HT-29 (cell line): ENCODE measurements around the gene FBLN7. TPM values are rescaled to one million over a fixed set of nuclear protein-coding genes. Genes with fewer than 3 reads are reported as not detected.

ENCODE experiments used
- DNase-seq: peaks from one replicate; pipeline ENCODE4 v3.0.0-alpha.2; 2015; ENCODE audit warnings: low spot score
- total RNA-seq: library from RNA; depleted of rRNA; stranded (reverse); fragments of >200 nt; shearing (Covaris generic); gene quantifications from 2 replicates; pipeline ENCODE4 v1.2.3, GENCODE V29; 2014

The FBLN7 gene
- total RNA-seq, 1 experiment from 2014 or later, result 0.05 TPM

DNA sequence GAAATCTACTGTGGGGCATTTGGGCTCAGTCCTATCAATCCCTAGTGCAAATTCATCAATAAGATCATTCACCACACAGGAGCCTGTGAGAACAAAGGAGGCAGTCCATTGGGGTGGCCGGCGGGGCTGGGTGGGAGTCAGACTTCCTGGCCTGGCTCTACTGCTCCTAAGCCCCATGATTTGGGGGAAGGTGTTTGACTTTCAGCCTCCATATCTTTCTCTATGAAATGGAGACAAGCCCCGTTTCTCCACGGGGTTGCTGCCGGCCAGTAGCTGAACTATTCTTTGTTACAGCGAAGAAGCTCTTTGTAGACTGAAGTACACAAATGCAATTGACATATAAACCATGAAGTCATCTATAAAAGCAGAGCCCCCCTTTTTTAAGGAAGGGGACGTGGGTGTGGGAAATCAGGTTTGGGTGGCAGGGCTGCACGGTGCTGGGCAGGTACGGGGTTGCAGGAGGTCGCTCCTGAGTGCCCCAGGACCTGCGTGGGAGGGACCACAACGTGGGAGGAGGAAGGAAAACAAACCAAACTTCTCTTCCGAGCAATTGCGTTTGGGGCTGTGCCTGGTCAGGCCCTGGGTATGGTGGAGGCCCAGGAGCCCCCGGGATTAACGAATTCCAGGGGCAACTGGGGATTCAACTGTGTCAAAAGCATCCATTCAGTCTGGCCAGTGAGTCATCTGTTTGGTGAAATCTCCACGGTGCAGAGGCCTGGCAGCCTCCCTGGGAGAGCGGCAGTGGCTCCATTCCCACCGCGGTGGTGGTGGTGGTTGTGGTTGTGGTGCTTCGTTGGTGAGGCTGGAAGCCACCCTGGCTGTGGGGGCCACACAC is 18.2 kb downstream of the FBLN7 start:
- no peak for DNase-seq

DNA sequence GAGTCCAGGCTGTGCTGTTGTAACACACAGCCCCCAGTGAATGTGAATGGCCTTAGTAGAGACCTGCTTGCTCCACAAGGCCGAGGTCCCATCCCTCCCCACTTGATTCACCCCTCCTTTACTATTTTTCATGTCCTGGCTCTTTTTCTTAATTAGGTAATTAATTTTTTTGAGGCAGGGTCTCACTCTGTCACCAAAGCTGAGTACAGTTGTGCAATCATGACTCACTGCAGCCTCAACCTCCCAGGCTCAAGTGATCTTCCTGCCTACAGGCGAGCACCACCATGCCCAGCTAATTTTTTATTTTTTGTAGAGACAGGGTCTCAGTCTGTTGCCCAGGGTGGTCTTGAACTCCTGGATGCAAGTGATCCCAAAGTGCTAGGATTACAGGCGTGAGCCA is 19.3 kb downstream of the FBLN7 start:
- DNase-seq, result no peak

DNA sequence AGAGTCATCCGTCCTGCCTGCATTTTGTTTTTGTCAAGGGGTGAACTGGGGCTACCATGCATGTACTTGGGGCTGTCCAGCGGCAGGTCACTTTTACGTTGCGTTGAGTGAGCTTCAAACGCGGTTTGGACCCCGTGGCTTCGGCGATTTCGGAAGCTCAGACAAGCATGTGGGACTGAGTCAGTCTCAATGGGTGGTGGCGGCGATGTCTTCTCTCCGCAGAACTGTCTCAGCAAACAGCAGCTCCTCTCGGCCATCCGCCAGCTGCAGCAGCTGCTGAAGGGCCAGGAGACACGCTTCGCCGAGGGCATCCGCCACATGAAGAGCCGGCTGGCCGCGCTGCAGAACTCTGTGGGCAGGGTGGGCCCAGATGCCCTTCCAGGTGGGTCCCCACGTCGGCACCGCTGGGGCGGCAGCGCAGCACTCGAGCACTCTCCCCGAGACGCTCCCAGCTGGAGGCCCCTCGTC is 21.3 kb downstream of the FBLN7 start:
- no peak for DNase-seq

DNA sequence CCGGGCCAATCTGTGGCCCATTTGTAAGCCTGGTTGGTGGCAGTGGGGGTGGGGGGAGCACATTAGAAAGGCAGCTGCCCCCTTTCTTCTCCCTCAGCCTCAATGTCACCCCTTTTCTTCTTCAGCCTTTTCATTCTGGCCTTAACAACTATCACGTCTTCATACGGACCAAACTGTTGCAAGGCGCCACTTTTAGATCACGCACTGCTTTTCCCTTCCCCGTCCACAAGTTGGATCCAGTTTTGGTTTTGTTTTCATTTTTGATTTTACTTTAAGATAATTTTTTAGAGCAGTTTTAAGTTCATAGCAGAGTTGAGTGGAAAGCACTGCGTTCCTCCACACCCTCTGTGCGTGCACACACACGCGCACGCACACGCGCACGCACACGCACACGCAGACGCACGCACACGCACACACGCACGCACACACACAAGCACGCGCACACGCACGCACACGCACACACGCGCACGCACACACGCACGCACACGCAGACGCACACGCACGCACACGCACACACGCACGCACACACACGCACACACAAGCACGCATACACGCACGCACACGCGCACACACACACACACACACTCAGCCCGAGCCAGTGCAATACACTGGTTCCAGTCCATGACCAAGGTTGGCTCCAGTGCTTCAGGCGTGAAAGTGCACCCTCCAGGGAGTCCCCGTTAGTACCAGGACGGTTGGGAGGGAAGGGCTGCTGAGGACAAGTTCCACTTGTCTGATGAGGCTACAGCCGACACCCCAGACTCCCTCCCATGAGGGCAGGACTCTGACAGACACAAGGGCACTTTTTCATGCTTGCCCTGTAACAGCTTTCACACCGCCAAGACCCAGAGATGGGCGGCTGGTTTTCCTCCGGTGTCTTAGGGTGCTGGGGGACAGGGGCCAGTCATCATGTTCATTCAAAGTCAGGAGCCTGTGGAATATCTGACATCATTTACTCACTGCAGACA is 22.4 kb downstream of the FBLN7 start:
- DNase-seq, result no peak

DNA sequence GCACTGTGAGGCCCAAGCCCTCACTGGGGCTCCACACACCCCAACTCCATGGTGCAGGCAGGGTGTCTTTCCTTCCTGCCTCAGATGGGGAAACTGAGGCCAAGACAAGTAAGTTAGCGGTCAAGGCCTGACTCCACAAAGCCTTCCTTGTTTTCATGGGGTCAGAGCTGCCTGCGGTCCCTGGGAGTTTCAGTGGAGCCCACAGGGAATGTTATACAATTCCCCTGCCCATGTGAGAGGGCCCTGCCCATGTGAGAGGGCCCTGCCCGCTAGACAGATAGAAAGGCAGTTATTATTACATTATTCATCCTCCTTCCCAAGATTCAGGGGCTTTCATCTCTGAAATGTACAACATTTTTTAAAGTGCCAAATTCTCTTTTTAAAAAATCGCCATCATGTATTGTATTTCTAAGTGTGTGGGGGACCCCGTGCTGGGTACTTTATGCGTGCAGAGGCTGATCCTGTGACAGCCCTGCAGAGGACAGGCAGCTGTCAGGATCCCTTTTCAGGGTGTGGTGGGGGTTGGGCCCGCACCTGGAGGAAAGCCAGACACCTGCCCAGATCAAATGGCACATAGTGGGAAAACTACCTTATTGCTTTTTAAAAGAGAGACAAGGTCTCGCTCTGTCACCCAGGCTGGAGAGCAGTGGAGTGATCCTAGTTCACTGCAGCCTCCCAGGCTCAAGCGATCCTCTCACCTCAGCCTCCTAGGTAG is 23.4 kb downstream of the FBLN7 start:
- no peak for DNase-seq

DNA sequence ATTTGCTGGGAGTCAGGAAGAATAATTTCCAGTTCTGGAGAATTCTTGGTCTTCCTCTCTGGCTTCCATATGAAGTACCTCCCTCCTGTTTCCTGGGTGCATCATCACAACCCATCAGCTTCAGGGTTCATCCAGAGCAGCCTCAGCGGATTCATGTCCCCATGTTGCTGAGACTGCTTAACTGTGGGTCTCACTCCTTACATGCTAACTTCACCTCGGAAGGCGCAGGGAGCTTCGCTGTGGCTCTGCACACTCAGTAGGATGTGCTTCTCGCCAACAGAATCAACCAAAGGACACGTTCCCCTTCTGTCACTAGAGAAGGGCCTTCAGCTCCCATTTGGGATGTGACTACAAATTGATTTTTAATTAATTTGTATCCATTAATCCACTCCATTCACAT is 24.2 kb downstream of the FBLN7 start:
- no peak for DNase-seq

DNA sequence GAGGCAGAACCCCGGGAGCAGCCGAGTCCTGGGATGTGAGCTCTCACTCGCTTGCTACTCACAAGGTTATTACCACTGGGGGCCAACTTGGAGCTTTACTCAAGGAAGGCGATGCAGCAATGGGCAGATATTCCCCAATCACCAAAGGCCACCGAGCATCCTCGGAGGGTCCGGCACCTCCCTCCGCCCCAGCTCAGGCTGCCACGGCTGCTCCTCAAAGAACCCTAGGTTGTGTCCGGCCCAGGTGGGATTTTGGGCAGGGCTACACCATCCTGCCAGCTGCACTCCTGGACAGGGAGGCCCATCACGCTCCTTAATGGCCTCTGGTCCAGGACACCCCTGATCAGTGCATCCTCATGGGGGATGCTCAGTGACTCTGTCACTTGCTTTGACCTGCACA is 24.8 kb downstream of the FBLN7 start:
- DNase-seq, result no peak

DNA sequence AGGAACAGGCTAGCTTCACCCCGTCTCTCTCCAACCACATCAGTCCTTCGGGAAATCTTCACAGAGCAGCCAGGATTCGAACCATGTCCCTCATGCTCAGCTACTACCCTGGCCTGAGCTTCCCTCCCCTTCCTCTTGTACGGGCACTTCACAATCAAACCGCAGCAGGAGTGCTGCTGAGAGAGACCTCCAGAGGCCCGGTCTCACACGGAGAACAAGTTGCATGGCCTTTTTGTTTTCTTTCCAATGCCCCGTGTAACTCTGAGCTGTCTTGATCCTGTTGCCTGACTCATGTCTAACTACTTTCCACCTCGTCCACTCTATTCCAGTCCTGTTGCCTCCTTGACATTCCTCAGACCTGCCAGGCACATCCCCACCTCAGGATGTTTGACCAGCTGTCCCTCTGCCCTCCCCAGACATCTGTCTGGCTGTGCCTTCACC is 25.4 kb downstream of the FBLN7 start:
- DNase-seq, result no peak

DNA sequence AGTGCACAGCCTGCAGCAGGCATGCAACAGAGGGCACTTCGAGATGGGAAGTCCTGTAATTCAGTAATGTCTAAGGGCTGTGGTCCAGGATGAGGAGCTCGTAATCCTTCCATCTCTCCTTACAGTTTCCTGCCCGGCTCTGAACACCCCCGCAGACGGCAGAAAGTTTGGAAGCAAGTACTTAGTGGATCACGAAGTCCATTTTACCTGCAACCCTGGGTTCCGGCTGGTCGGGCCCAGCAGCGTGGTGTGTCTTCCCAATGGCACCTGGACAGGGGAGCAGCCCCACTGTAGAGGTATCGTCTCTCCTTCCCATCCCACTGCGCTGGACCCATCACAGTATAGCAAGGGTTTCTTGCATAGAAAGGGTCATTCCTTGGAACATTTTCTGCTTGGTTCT is 26.7 kb downstream of the FBLN7 start:
- no peak for DNase-seq

DNA sequence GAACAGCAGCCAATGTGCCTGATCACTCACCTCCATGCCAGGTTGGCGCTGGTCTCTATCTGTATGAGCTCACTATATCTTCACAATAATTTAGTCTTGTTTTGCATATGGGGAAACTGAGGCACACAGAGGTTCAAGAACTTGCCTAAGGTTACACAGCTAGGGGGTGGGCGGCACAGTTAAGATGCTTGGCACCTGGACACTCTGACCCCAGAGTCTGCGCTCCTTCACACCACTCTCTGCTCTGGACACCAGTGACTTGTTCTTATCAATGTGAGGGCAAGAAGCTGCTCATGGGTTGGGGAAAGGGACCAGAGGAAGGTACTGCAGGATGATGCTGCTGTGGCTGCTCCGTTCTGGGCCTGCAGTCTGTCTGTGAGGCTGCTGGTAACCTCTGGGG is 27.1 kb downstream of the FBLN7 start:
- DNase-seq, result no peak

DNA sequence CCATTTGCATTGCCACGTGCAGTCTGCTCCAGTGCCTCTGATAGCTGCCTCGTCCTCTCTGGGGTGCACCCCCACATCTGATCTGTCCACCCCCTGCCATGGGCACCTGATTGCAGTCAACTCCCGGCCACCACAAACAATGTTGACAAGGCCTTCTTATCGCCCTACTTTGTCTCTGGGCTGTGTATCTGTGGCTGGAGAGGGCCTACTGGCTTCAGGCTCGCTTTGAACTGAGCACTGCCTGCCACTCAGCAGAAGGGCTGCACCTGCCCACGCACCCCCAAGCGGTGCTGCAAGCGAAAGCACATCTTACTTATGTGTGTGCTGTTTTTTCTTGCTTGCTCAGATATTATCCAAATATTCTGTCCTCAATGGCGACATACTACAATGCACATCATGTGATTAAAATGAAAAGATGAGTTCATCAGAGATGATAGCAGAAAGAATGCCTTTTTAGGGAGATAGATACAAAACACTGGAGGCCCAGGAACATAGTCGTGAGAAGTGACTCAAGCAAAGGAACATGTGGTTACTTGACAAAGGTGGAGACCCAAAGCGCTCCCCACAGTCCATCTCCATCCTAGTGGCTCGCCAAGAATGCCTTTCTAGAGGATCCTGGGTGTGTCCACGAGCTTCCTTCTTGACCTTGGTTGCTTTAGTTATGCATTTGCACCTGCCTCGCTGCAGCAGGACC is 28.8 kb downstream of the FBLN7 start:
- no peak for DNase-seq

DNA sequence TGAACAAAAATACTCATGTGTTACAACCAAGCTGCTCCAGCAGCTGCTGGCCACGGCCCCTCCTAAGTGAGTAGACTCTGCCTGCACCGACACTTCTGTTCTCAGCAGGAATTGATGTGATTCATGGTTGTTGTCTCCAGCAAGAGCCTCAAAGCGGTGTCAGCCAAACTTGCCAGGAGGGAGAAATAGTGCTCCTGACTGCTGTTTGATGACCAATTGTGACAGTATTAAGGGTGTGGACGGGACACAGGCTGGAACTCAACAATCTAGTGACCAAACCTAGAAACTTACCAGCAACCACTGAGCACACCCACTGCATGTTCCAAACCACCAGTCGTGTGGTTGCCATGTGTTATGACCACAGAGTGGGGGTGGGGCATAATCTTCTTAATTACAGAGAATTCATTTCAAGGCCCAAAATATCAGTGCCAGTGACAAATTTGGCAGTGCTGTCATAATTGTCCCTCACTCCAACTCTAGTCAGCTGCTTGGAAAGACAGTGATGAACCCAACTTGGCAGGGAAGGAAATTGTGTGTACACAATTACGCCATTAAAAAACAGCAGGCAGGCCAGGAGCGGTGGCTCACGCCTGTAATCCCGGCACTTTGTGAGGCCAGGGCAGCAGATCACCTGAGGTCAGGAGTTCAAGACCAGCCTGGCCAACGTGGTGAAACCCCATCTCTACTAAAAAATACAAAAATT is 30.4 kb downstream of the FBLN7 start:
- DNase-seq, result no peak

DNA sequence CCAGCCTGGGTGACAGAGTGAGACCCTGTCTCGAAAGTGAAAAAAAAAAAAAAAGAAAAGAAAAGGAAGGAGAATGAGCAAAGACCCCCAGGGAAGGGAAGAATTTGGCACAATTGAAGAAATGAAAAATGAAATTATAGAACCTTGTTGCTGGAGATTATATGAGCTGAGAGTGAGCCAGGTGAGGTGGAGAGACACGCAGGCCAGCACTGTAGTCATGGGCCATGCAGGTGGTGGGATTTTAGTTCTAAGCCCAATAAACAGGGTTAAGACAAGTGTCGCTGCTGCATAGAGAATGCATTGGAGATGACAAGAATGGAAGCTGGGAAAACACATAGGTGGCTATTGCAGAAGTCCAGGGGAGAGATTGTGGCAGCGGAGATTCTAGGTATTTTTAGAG is 32.3 kb downstream of the FBLN7 start:
- no peak for DNase-seq

DNA sequence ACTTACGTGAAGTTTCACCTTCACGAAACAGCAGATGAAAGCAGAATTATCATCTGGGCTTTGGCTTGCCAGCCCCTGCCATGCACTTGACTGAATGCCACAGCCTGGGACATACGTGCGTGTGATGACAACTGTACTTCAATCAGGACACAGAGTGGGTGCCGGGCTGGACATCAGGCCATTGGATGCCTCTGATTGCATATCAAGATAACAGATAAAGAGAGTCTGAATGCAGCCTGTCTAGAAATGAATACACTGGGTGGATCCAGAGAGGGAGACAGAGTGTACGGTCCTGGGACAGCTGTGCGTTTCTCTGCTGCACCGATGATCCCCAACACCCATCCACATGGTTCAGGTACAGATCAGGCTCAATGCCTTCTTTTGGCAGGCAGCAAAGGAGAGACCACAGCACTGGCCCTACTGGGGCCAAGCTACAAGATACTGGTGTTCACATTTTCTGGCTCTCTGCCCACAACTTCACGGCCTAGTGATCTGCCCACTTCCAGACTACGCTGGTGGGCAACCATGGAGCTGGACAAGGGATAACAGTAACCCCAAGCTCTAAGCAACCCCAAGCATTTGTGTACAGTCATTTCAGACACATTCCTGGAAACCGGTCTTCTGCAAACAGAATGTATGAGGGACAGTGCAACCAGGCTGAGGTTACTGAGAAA is 35.6 kb downstream of the FBLN7 start:
- DNase-seq, result no peak

DNA sequence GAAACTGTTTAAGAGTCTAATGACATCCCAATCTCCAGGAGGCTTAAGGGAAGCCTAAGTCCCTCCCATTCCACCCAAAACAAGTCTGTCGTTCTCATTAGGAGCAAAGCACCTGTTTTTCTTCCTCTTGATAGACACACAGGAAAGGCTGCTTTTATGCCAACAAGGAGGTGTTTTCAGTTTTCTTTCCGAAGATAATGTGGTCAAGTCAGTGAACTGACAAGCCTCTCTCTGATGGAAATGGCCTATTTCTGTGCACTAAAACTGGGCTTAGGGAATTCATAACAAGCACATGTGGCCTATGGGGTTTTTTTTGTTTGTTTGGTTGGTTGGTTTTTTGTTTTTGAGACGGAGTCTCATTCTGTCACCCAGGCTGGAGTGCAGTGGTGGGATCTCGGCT is 36.2 kb downstream of the FBLN7 start:
- DNase-seq, result no peak

DNA sequence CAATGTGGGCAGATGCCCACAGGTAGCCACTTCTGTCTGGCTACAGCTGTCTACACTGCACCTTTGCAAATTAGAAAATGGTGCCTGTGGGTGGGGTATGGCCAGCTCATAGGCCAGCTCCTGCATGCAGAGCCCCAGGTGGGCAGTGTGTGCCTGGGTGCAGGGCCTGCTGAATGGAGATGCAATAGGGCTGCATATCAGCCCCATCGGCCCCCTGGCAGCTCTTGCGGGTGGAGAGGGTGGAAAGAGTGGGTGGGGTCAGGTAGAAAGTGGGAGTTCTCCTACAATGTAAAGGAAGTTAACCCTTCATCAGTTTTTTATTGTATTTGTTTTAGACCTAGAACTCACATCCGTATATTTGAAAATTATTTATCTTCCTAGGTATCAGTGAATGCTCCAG is 37.1 kb downstream of the FBLN7 start:
- DNase-seq, result no peak

DNA sequence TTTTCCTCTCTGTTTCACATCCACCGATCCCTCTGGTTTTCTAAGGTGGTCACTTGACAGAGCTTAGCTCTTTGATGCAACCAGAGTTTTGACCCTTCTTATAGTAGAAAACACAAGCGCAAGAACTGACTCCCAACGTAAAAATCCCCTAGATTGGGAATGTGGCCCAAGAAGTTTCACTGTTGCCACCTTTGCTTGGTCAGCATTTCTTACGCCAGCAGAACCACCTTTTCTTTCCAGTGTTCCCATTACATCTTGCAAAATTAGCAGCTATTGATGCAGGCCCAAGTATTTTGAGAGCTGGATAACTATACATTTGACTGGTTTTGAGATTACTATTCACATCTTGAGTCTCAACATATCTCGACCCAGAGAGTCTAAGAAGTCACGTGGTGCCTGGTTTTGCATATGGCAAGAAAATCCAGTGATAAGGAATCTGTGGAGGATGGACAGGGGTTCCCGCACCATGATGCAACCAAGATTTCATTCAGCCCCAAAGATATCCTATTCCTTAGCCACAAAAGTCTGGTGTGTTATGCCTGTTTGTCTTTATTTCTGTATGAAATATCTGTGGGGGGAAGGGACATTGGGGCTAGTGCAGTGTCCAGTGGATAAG is 37.9 kb downstream of the FBLN7 start:
- no peak for DNase-seq

DNA sequence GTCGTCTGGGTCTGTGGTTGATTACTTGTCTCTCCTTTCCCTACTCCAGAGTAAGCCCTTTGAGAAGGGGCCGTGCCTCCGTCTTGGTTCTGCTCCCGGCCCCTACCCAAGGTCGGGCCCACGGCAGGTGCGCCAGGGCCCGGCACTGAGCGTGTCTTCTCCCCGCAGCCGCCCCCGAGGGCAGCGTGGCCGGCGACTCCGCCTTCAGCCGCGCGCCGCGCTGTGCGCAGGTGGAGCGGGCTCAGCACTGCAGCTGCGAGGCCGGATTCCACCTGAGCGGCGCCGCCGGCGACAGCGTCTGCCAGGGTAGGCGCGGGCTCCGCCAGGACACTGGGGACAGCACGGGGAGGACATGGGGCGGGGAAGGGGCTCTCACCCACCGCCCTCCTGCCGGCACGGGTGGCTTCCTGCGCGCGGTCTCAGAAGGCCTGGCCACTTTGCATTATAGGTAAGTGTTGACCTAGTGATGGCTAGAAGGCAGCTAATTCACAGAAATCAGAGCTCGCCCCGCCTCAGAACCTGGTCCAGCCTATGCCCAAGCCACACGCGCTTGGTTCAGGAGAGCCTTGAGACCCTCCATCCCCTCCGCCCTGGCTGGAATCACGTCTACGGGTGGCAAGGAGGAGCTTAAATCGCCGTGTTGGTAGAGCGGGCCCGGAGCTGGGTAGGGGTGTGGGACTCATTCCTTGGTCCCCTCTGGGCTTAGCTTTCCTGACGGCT is 43.5 kb downstream of the FBLN7 start:
- DNase-seq, result no peak

DNA sequence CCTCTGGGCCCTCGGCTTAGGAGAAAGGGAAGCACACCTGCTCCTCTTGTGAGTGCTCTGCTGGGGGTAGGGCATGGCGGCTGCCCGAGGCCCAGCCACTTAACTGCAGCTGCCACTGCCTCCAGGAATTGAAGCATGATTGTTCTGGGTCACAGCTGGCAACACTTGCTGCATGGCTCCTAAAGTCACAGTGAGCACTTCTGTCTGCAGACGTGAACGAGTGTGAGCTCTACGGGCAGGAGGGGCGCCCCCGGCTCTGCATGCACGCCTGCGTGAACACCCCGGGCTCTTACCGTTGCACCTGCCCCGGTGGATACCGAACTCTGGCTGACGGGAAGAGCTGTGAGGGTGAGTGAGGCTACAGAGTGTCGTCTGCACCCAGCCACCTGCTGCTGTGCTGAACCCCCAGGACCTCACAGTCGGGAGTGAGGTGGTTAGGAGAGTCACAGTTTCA is 44.4 kb downstream of the FBLN7 start:
- no peak for DNase-seq
